ENCODE results near the gene SRSF7.

GRCh38 chr2:38745267-38745666 is 5.9 kb downstream of the SRSF7 start:
- TF ChIP-seq EP300 (IDR thresholded peaks at IDR 0.05) (no peak), POLR2A (IDR thresholded peaks at IDR 0.05) (no peak)
- TF ChIP-seq, protein P1, sequence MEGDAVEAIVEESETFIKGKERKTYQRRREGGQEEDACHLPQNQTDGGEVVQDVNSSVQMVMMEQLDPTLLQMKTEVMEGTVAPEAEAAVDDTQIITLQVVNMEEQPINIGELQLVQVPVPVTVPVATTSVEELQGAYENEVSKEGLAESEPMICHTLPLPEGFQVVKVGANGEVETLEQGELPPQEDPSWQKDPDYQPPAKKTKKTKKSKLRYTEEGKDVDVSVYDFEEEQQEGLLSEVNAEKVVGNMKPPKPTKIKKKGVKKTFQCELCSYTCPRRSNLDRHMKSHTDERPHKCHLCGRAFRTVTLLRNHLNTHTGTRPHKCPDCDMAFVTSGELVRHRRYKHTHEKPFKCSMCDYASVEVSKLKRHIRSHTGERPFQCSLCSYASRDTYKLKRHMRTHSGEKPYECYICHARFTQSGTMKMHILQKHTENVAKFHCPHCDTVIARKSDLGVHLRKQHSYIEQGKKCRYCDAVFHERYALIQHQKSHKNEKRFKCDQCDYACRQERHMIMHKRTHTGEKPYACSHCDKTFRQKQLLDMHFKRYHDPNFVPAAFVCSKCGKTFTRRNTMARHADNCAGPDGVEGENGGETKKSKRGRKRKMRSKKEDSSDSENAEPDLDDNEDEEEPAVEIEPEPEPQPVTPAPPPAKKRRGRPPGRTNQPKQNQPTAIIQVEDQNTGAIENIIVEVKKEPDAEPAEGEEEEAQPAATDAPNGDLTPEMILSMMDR (IDR thresholded peaks at IDR 0.05), result no peak

Data from upper lobe of left lung (tissue), 4 donors.